A172 (cell line): Measurements from ENCODE around the gene CUEDC1. TPM values are rescaled to one million over a fixed set of nuclear protein-coding genes. Genes with fewer than 3 reads are reported as not detected.

ENCODE experiments used
- DNase-seq: peaks from one replicate; pipeline ENCODE4 v3.0.0-alpha.2; 2015; ENCODE audit warnings: low spot score
- total RNA-seq: library from RNA; depleted of rRNA; stranded (reverse); fragments of >200 nt; shearing (Covaris generic); gene quantifications from 2 replicates; pipeline ENCODE4 v1.2.3, GENCODE V29; 2014

The CUEDC1 gene
- total RNA-seq, 1 experiment from 2014 or later, result 11.6 TPM

DNA sequence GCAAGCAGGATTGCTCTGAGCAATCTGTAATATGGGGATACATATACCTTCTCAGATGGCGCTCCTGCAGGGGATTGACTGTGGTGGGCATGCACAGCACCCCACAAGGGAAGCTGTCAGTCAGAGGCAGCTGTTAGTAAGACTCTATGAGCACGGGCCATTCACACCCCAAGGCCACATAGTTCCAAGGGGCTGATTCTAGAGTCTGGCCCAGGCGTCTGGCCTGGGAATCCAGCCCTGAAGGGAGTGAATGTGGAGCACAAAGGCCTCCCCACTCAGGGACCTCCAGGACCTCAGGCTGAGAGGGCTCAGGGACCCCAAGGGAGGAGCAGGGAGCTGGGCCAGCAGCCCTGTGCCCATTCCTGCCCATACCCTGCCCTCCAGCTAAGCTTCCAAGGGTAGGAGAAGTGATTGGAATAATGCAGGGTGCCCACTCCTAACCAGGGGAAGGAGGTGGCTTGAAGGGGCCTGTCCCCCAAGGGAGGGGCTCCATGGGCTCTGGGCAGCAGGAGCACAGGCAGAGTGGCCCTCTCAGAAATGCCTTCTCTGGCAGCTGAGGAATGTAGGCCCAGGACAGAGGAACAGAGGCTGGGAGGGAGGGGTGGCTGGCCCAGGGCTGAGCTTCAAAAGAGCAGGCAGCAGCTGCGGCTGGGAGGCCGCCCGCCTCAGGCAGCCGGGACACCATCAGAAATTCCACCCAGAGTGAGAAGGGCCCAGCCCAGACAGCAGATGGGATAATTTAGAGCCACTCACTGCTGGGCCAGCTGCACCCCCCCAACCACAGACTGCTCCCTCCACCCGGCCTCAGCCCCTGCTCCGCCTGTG, 56.5 kb downstream of the CUEDC1 start:
- DNase-seq, result no peak

- no peak for DNase-seq
Observed at GRCh38 chr17:57895382-57896060, 59.7 kb downstream of the CUEDC1 start.

- no peak for DNase-seq
Observed at GRCh38 chr17:57894848-57895247, 60.4 kb downstream of the CUEDC1 start.

GRCh38 chr17:57892820-57893595, 62.2 kb downstream of the CUEDC1 start:
- DNase-seq, result peak; percentile 91

DNA sequence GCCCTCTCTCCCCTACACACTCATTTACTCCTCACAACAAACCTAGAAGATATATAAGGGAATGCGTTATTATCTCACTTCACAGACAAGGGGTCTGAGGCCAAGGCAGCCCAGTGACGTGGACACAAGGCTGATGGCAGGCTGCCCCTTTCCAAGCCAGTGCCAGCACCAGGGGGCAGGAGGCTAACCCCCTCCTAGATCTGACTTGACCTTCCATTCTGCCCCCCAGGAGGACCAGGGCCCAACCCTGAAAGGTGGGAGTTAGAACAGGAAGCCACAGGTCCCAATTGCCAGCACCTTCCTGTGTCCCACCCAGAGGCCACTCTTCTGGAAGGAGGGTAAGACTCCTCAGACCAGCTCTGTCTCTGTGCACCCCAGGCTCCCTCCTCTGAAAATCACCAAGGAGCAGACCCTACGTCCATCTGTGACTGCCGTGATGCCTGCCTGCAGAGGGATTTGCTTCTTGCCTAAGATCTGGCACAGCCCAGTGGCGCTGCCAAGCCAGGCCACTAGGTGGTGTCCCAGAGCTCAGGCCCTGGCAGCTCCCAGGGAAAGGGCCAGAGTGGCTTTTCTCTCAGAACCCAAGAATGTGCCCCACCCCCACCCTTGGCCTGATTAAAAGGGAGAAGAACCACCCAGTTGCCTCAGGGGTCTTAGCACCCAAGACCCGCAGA, 62.9 kb downstream of the CUEDC1 start:
- DNase-seq, result peak; percentile 84

- no peak for DNase-seq
Observed at GRCh38 chr17:57890857-57891232, 64.4 kb downstream of the CUEDC1 start.

GRCh38 chr17:57889892-57890856, 65.0 kb downstream of the CUEDC1 start:
- DNase-seq, result peak; percentile 80

- DNase-seq, result no peak
Observed at GRCh38 chr17:57889252-57889651, 66.0 kb downstream of the CUEDC1 start.

DNA sequence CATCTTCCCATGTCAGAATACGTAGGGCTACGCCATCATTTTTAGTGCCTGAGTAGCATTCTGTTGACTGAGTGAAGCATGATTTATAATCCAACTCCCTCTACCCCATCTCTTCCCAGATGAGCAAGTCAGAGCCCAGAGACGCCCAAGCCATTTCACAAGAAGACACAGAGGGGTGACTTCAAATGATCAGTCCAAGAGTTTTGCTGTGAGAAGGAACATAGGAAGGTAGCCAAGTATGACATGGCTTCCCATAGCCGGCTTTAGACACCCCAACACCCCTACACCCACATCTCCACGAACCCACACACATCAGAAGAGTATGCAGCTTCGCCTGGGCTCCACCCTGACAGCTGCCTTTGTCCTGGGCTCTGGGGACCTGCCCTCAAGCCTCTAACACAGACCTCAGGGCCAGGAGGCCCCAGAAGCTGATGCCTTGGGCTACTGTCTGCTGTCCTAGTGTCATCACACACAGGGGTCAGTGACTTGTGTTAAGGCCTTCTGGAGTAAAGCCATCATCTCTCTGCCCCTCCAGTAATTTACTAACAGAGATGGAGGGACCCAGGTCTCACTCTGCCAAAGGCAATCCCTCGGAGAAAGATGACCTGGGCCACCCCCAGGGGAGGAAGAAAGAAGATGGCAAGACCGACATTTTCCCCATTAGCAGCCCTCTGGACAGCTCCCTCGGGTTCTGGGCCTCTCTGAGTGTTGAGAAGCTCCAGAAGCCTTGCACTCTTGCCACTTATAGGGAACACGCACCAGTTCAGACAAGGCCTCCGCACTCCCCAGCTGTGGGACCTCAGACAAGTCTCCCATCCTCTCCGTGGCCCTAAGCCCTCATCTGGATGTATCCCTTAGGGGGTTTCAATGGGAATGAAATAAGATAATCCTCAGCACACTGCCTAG, 66.6 kb downstream of the CUEDC1 start:
- no peak for DNase-seq

DNA sequence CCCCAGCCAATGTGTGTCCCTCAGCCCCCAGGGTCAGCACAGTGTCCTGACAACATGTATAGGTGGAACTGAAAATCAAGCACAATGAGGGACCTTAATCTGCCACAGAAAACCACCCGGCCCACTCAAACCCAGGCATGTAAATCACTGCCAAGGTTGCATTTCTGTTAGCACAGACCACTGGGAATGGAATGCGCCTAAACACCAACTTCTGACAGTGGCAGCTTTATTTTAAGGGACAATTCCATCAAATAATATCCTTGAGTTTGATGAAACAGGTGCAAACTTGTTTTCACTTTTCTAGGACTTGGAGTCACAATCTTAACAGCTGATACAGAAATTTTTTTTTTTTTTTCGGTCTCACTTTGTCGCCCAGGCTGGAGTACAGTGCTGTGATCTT, 68.1 kb downstream of the CUEDC1 start:
- no peak for DNase-seq

- no peak for DNase-seq
Observed at GRCh38 chr17:57886020-57886419, 69.2 kb downstream of the CUEDC1 start.

DNA sequence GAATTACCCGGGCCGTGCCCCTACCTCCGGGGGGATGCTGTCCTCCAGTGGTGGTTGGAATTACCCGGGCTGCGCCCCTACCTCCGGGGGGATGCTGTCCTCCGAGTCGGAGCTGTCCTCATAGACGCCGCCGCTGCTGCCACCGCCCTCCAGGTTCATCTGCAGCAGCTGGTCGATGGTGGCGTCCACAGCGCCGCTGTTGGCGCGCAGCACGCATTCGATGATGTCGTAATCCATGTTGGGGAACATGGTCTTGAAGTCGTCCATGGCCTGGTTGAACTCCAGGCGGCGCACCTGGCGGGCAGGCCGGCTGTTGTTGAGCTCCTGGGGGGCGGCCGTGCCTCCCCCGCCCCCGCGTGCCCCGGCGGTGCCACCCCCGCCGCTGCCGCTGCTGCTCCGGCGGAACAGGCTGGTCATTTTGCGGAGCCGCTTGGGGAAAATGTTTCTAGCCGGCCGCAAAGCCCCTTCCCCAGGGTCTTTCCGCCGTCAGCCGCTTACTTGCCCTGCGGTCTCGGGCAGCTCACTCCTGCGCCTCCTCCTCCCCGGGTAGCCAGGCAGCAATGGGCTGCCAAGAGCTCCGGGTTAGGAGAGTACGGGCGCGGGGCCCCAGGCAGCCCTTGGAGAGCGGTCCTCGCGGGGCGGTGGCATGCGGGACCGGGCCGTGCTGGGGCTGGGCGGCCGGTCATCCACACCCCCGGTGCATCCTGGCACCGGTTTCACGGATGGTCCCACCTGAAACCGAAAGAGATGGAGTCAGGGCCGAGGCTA, 69.9 kb downstream of the CUEDC1 start:
- DNase-seq, result no peak

DNA sequence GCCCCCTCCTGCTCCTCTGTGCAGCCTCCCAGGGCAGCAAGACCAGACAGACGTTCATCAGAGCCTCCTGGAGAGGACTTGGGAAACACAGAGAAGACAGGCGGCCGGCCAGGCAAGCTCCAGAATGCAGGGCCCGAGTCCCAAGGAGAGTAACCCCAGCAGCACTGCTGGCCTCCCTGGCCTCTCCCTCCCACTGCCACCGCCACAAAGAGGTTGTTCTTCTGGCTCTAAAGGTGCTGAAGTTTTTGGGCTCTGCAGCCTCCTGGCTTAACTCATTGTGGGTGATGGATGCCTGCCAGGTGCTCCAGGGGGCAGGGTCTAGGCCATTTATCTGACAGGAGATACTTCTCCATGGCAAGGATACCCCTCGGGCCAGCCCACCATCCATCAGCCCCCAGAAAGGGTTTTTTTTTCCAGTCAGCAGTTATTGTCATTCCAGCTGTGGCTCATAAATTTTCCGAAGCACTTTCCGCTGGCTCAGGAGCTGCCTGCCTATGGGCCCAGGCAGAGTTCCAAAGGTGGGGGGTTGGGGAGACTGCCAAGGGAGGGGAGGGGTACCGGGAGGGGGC, 73.3 kb downstream of the CUEDC1 start:
- no peak for DNase-seq

DNA sequence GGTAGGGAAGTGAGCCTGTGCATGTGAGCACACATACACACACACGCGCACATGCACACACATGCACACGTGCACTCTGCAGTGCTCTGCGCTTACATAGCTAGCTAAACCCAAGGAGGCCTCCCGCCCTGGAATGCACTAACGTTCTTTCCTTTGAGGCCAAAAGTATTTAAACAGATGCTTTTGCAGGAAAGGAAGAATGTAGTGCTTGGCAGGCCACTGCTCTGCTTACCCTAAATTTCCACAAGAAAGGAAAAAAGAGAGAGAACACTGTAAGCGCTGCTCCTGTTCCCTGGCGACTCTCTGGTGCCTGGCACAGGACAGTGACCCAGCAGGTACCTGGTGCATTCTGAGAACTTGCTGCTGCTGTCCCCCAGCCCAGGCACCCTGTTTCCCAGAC, 74.1 kb downstream of the CUEDC1 start:
- DNase-seq, result no peak

GRCh38 chr17:57880086-57880456, 75.1 kb downstream of the CUEDC1 start:
- DNase-seq, result no peak

GRCh38 chr17:57879437-57880085, 75.7 kb downstream of the CUEDC1 start:
- peak; percentile 59 for DNase-seq

- DNase-seq, result no peak
Observed at GRCh38 chr17:57877803-57878377, 77.3 kb downstream of the CUEDC1 start.

- no peak for DNase-seq
Observed at GRCh38 chr17:57876866-57877237, 78.4 kb downstream of the CUEDC1 start.
